Measurements from ENCODE around the gene UPK2.

Gene UPK2

DNA sequence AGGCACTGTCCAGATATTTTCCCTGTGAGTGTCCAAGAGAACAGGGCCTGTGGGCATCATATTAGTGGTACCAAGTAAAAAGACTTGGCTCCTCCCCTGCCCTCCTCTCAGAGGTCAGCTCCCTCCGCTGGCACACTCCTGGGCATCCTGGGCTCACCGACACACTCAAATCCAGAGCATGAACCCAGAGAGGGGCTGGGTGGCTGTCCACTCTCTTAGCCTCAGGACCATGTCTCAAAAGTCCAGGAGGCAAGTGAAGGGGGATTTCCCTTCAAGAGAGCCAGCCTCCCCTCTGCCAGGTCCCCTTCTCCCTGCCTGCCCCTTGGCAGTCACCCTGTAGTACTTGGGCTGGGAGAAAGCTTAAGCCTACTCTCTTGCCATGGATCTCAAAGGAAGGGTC, 40.7 kb upstream of the UPK2 start:
- peak overlapping the region; percentile 32 for H3K27ac ChIP-seq
- peaks cover 21% of the 10 kb centered on the region for H3K4me1 ChIP-seq
- H2AFZ ChIP-seq, result no peak overlapping the region
- H3K4me3 ChIP-seq (ENCODE audit: low read depth, low read length), result no peak overlapping the region
- H3K79me2 ChIP-seq, result peaks cover 2% of the 10 kb centered on the region
- no peak overlapping the region for H3K4me2 ChIP-seq (ENCODE audit: low read length)
- no peak overlapping the region for H3K9ac ChIP-seq
- H3K9me3 ChIP-seq (ENCODE audit: control insufficient read depth, low read length), result no peaks in the 10 kb centered on the region
- H3K27me3 ChIP-seq (ENCODE audit: control insufficient read depth, insufficient read depth, low read length), result no peaks in the 10 kb centered on the region
- H3K36me3 ChIP-seq (ENCODE audit: control insufficient read depth, insufficient read depth, low read length), result no peaks in the 10 kb centered on the region
- TF ChIP-seq, protein P1, sequence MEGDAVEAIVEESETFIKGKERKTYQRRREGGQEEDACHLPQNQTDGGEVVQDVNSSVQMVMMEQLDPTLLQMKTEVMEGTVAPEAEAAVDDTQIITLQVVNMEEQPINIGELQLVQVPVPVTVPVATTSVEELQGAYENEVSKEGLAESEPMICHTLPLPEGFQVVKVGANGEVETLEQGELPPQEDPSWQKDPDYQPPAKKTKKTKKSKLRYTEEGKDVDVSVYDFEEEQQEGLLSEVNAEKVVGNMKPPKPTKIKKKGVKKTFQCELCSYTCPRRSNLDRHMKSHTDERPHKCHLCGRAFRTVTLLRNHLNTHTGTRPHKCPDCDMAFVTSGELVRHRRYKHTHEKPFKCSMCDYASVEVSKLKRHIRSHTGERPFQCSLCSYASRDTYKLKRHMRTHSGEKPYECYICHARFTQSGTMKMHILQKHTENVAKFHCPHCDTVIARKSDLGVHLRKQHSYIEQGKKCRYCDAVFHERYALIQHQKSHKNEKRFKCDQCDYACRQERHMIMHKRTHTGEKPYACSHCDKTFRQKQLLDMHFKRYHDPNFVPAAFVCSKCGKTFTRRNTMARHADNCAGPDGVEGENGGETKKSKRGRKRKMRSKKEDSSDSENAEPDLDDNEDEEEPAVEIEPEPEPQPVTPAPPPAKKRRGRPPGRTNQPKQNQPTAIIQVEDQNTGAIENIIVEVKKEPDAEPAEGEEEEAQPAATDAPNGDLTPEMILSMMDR (IDR thresholded peaks at IDR 0.05), result no peak

DNA sequence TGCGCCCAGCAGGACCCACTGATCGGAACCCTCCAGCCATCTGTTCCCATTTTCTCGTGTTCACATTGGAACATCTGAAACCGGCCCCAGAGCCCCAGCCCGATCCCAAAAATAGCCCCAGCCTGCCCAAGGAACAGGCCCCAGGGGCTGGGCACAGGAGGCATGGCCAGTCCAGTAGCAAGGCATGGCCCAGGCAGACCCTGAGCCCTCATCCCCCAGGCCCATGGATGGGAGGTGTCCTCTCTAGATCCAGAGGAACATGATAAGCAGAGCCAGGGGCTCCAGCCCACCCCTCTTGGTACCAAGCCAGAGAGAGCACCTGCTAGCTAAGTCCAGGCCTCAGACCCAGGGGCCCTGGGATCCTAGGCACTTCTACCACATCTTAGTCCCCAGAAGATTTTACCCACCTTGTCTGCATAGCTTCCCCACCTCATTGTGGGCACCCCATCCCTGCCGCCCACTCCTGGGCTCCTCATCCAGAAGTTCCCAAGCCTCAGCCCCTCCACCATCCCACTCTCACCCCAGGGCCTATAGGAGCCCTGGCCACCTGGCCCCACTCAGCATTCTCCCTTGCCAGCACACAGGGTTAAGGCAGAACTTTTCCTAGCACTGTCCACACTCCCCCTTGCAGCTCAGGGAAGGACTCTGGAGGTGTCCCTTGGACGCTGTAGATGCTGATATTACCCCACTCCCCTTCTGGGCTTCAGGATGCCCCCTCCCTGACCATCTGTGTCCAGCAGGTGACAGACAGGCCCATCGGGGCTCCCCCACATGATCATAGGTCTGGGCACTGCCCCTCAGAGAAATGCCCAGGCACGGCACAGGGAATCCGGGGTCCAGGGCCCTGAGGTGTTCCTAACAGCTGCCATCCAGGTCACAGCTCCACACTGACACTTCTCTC, 39.9 kb upstream of the UPK2 start:
- H3K9me3 ChIP-seq (ENCODE audit: control insufficient read depth, low read length), result no peaks in the 10 kb centered on the region
- no peaks in the 10 kb centered on the region for H3K27me3 ChIP-seq (ENCODE audit: control insufficient read depth, insufficient read depth, low read length)
- peaks cover 2% of the 10 kb centered on the region for H3K79me2 ChIP-seq
- TF ChIP-seq, protein P1 (IDR thresholded peaks at IDR 0.05), result no peak
- H2AFZ ChIP-seq, result no peak overlapping the region
- H3K27ac ChIP-seq, result peak overlapping the region; percentile 36
- no peak overlapping the region for H3K4me3 ChIP-seq (ENCODE audit: low read depth, low read length)
- peaks cover 27% of the 10 kb centered on the region for H3K4me1 ChIP-seq
- H3K36me3 ChIP-seq (ENCODE audit: control insufficient read depth, insufficient read depth, low read length), result no peaks in the 10 kb centered on the region
- no peak overlapping the region for H3K9ac ChIP-seq
- H3K4me2 ChIP-seq (ENCODE audit: low read length), result no peak overlapping the region

DNA sequence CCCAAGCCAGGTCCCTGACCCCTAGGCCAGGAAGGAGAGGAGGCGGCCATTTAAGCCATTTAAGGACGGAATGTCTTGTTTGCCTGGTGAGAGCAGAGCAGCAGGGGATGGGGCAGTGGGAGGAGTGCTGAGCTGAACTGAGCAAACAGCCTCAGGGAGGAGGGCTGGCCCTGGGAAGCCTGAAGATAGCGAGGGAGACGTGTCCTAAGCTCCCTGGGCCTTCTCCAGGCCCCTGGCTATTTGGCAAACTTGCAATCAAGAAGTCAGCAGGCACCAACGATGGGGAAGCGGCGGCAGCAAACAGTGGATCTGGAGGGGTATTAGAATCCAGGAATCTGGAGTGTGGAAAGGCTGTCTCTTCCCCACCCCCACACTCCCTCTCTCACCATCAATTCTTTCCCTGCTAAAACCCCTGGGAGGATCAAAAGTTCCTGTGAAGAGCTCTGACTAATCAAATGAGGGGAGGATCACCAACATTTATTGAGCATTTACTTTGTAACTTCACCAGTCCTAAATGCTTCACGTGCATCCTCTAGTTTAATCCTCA, 39.2 kb upstream of the UPK2 start:
- H3K4me3 ChIP-seq (ENCODE audit: low read depth, low read length), result no peak overlapping the region
- peaks cover 32% of the 10 kb centered on the region for H3K4me1 ChIP-seq
- H3K27ac ChIP-seq, result peak overlapping the region; percentile 47
- H3K27me3 ChIP-seq (ENCODE audit: control insufficient read depth, insufficient read depth, low read length), result no peaks in the 10 kb centered on the region
- TF ChIP-seq, protein P1 (IDR thresholded peaks at IDR 0.05), result no peak
- H3K79me2 ChIP-seq, result peaks cover 2% of the 10 kb centered on the region
- no peaks in the 10 kb centered on the region for H3K36me3 ChIP-seq (ENCODE audit: control insufficient read depth, insufficient read depth, low read length)
- no peak overlapping the region for H2AFZ ChIP-seq
- no peak overlapping the region for H3K4me2 ChIP-seq (ENCODE audit: low read length)
- H3K9ac ChIP-seq, result no peak overlapping the region
- no peaks in the 10 kb centered on the region for H3K9me3 ChIP-seq (ENCODE audit: control insufficient read depth, low read length)

DNA sequence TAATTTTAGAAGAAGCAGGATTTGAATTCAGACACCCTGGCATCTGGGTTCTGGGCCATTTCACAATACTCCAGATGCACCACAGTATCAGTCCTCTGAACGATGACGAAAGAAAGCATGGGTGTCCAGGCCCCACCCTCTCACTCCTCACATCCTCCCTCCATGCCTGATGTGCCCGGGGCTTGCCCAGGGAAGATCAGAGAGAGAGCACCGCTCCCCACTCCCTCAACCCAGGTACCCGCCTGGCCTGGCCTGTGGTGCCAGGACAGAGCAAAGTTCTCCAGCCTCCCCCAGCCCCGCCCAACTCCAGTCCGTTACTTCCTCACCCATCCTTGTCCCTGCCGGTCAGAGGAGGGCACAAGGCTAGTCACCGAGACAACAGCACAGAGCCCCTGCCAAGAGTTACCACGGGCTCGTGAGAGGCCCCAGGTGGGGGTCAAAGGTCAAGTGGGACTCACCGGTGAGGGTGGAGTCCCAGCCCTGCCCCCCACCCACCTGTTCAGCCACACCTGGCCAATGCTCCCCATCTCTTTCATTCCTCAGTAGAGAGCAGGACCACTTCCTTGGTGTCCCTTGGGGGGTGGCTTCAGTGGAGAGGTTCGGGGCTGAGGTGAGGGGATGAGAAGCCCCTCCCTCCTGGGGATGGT, 38.5 kb upstream of the UPK2 start:
- peaks cover 34% of the 10 kb centered on the region for H3K4me1 ChIP-seq
- peak overlapping the region; percentile 47 for H3K27ac ChIP-seq
- H3K9me3 ChIP-seq (ENCODE audit: control insufficient read depth, low read length), result no peaks in the 10 kb centered on the region
- H3K4me2 ChIP-seq (ENCODE audit: low read length), result peak overlapping the region; percentile 13
- H2AFZ ChIP-seq, result no peak overlapping the region
- no peaks in the 10 kb centered on the region for H3K36me3 ChIP-seq (ENCODE audit: control insufficient read depth, insufficient read depth, low read length)
- TF ChIP-seq, protein P1 (IDR thresholded peaks at IDR 0.05), result no peak
- peaks cover 2% of the 10 kb centered on the region for H3K79me2 ChIP-seq
- no peak overlapping the region for H3K9ac ChIP-seq
- no peak overlapping the region for H3K4me3 ChIP-seq (ENCODE audit: low read depth, low read length)
- H3K27me3 ChIP-seq (ENCODE audit: control insufficient read depth, insufficient read depth, low read length), result no peaks in the 10 kb centered on the region

Data from parathyroid adenoma (tissue), 2 donors.